ENCODE measurements around the gene HAGHL.

GRCh38 chr16:774086-775001 lies 47.4 kb downstream of the HAGHL start:
- TF ChIP-seq CTCF (conservative IDR thresholded peaks at IDR 0.05 in 1 of 2, IDR thresholded peaks at IDR 0.05 in 1 of 2; ENCODE audit: low read depth in 1 of 2, low read length in 2 of 2) (no peak), EZH2 (IDR thresholded peaks at IDR 0.05; ENCODE audit: low read length, missing control alignments) (no peak)

All from fibroblast of lung (primary cell).